Mesendoderm (in vitro differentiated cells): Measurements from ENCODE around the gene PYGO2.

ENCODE experiments used
- DNase-seq: peaks from one replicate; pipeline ENCODE4 v3.0.0; 2013
- H2AK5ac ChIP-seq: 2 replicates; pipeline ENCODE4 v1.6.1; 2013; ENCODE audit warnings: low read length, inconsistent platforms
- H2BK120ac ChIP-seq: 2 replicates; pipeline ENCODE4 v1.6.1; 2013; ENCODE audit warnings: low read depth, mild to moderate bottlenecking, low read length, moderate library complexity, mixed read lengths
- H2BK15ac ChIP-seq: replicated peaks from 2 replicates; pipeline ENCODE4 v1.6.1; 2013; ENCODE audit warnings: low read depth, mild to moderate bottlenecking, moderate library complexity
- H2BK5ac ChIP-seq: 2 replicates; pipeline ENCODE4 v1.6.1; 2013; ENCODE audit warnings: low read length, inconsistent platforms
- H3K18ac ChIP-seq: 2 replicates; pipeline ENCODE4 v1.6.1; 2013; ENCODE audit warnings: mild to moderate bottlenecking, low read length, mixed read lengths
- H3K23ac ChIP-seq: one replicate; pipeline ENCODE4 v1.6.1; 2013; ENCODE audit warnings: low read length
- H3K27ac ChIP-seq: 2 replicates; pipeline ENCODE4 v1.5.1; 2013; ENCODE audit warnings: low read depth, mild to moderate bottlenecking, inconsistent platforms, low read length, moderate library complexity
- H3K27me3 ChIP-seq: 2 replicates; pipeline ENCODE4 v1.6.1; 2013; ENCODE audit warnings: low read length, control low read depth, mild to moderate bottlenecking, inconsistent platforms; ENCODE audit not compliant: insufficient read depth, poor library complexity
- H3K36me3 ChIP-seq: 2 replicates; pipeline ENCODE4 v1.6.1; 2013; ENCODE audit warnings: low read length, inconsistent platforms; ENCODE audit not compliant: control insufficient read depth, insufficient read depth
- H3K4ac ChIP-seq: one replicate; pipeline ENCODE4 v1.6.1; 2013; ENCODE audit warnings: low read depth, mild to moderate bottlenecking, low read length, moderate library complexity
- H3K4me1 ChIP-seq: 2 replicates; pipeline ENCODE4 v1.6.1; 2013; ENCODE audit warnings: low read depth, low read length, inconsistent platforms; ENCODE audit not compliant: control insufficient read depth
- H3K4me2 ChIP-seq: 2 replicates; pipeline ENCODE4 v1.6.1; 2013; ENCODE audit warnings: low read length
- H3K4me3 ChIP-seq: 2 replicates; pipeline ENCODE4 v1.5.1; 2013; ENCODE audit warnings: mild to moderate bottlenecking, low read length
- H3K56ac ChIP-seq: one replicate; pipeline ENCODE4 v1.6.1; 2013; ENCODE audit warnings: low read length
- H3K79me1 ChIP-seq: 2 replicates; pipeline ENCODE4 v1.6.1; 2013; ENCODE audit warnings: low read length, inconsistent platforms
- H3K79me2 ChIP-seq: 2 replicates; pipeline ENCODE4 v1.6.1; 2013; ENCODE audit warnings: mild to moderate bottlenecking, low read length; ENCODE audit not compliant: control insufficient read depth, insufficient read depth
- H3K9ac ChIP-seq: 2 replicates; pipeline ENCODE4 v1.6.1; 2013; ENCODE audit warnings: low read length, inconsistent platforms
- H4K5ac ChIP-seq: one replicate; pipeline ENCODE4 v1.6.1; 2013; ENCODE audit warnings: low read length
- H4K8ac ChIP-seq: one replicate; pipeline ENCODE4 v1.6.1; 2013; ENCODE audit warnings: low read depth, mild to moderate bottlenecking, control low read depth, low read length, moderate library complexity
- WGBS: extraction: QIAGEN DNeasy Blood & Tissue Kit; methylation state at CpG from one replicate; pipeline ENCODE4 v1.1.7; 2013; ENCODE audit warnings: low lambda C conversion rate, missing lambda C conversion rate; ENCODE audit not compliant: insufficient coverage; ENCODE audit errors: extremely low coverage; 5-methylcytosine and 5-hydroxymethylcytosine counted together

PYGO2 gene

DNA sequence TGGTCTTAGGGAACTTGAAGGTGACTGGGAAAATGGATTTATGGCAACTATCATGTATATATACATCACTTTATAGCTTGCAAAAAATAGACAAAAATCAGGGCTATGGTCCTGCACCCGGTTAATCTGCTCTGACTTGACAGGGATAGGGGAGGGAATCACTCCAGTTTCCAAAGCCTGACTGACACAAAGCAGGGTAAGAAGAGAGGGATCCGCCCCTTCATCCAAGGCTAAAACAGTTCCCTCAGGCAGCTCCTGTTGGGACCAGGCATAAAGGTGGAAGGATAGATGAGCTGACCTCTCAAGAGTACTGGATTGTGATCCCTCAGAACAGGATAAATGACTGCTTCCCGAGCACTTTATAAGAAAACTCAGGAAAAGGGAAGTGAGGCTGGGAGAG lies 7.0 kb downstream of the PYGO2 start:
- no peak overlapping the region for H4K5ac ChIP-seq
- no peak overlapping the region for H2BK120ac ChIP-seq
- H3K9ac ChIP-seq: no peak overlapping the region
- H3K79me2 ChIP-seq: no peaks in the 10 kb centered on the region
- H3K56ac ChIP-seq: no peak overlapping the region
- H2BK15ac ChIP-seq: no peak overlapping the region
- H3K27ac ChIP-seq: no peak overlapping the region
- no peaks in the 10 kb centered on the region for H3K36me3 ChIP-seq
- peaks cover 7% of the 10 kb centered on the region for H3K4me1 ChIP-seq
- H3K23ac ChIP-seq: no peak overlapping the region
- H3K27me3 ChIP-seq: no peaks in the 10 kb centered on the region
- no peak overlapping the region for H4K8ac ChIP-seq
- no peak overlapping the region for H3K4ac ChIP-seq
- DNase-seq: no peak
- peaks cover 4% of the 10 kb centered on the region for H3K79me1 ChIP-seq
- no CpG with 5 or more reads among the region's 3 CpGs for WGBS
- no peak overlapping the region for H2BK5ac ChIP-seq
- no peak overlapping the region for H3K4me2 ChIP-seq
- H3K18ac ChIP-seq: no peak overlapping the region
- H3K4me3 ChIP-seq: no peak overlapping the region
- no peak overlapping the region for H2AK5ac ChIP-seq

- Histone ChIP-seq H3K9ac (no peak overlapping the region), H2AK5ac (no peak overlapping the region), H2BK15ac (no peak overlapping the region), H3K4me3 (no peak overlapping the region), H3K79me2 (no peaks in the 10 kb centered on the region), H3K4me1 (peaks cover 7% of the 10 kb centered on the region), H3K79me1 (peaks cover 4% of the 10 kb centered on the region), H3K23ac (no peak overlapping the region), H3K4ac (no peak overlapping the region), H3K27me3 (no peaks in the 10 kb centered on the region), H3K56ac (no peak overlapping the region), H3K18ac (no peak overlapping the region), H4K5ac (no peak overlapping the region), H2BK5ac (no peak overlapping the region), H3K4me2 (no peak overlapping the region), H3K36me3 (no peaks in the 10 kb centered on the region), H4K8ac (no peak overlapping the region), H3K27ac (no peak overlapping the region), H2BK120ac (no peak overlapping the region)
- DNase-seq: no peak
- no CpG with 5 or more reads among the region's 2 CpGs for WGBS
These were observed 8.0 kb downstream of the PYGO2 start for GRCh38 chr1:154953611-154954038.

- peaks cover 4% of the 10 kb centered on the region for H3K79me1 ChIP-seq
- H4K8ac ChIP-seq: no peak overlapping the region
- no peak overlapping the region for H3K4me3 ChIP-seq
- no peak overlapping the region for H3K56ac ChIP-seq
- no peak overlapping the region for H2BK5ac ChIP-seq
- H3K9ac ChIP-seq: no peak overlapping the region
- WGBS: no CpG with 5 or more reads among the region's 6 CpGs
- H2BK120ac ChIP-seq: no peak overlapping the region
- no peak overlapping the region for H3K27ac ChIP-seq
- H3K4ac ChIP-seq: no peak overlapping the region
- no peak overlapping the region for H3K18ac ChIP-seq
- H3K79me2 ChIP-seq: no peaks in the 10 kb centered on the region
- no peak overlapping the region for H2AK5ac ChIP-seq
- no peaks in the 10 kb centered on the region for H3K27me3 ChIP-seq
- H4K5ac ChIP-seq: no peak overlapping the region
- no peak overlapping the region for H2BK15ac ChIP-seq
- no peak overlapping the region for H3K23ac ChIP-seq
- peaks cover 7% of the 10 kb centered on the region for H3K4me1 ChIP-seq
- H3K4me2 ChIP-seq: no peak overlapping the region
- no peak for DNase-seq
- no peaks in the 10 kb centered on the region for H3K36me3 ChIP-seq
These were observed 8.9 kb downstream of the PYGO2 start for GRCh38 chr1:154952664-154953063.

DNA sequence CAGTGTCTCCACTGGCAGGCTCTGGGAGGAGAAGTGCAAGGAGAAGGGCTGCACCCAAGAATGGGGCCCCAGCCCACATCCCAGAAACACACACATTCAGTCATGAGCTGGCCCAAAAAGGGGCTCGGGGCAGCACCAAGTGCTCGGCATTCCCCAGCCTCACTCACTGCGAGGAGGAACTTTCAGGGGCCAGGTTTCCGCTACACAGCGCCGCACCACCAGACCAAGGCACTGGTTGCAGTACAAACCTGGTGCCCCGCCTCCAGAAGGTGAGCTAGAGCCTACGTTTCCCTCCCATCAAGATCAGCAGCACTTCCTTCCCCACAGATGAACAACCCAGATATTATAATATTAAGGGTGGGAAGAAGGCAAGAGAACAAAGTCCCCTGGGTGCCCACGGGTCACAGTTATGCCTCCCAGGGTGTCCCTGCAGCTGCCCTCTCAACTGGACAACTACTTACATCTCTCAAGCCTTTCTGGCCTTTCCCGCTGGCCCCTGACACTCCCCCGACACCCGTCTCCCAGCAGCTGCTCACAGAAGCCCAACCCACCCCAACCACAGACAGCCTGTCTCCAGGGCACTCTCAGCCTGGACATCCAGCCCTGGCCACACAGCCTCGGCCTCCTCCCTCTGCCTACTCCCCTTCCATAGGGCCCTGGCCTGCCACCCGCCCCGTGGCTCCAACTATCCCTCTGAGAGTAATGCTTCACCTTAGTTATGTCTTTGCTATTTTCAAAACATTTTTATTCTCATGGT lies 9.5 kb downstream of the PYGO2 start:
- Histone ChIP-seq H3K36me3 (no peaks in the 10 kb centered on the region), H3K27me3 (no peaks in the 10 kb centered on the region), H3K23ac (no peak overlapping the region), H3K4me1 (peaks cover 5% of the 10 kb centered on the region), H3K56ac (peak overlapping the region; percentile 25), H4K5ac (no peak overlapping the region), H3K79me2 (no peaks in the 10 kb centered on the region), H3K4me3 (no peak overlapping the region), H4K8ac (no peak overlapping the region), H3K9ac (no peak overlapping the region), H2BK15ac (no peak overlapping the region), H2AK5ac (no peak overlapping the region), H3K4ac (no peak overlapping the region), H3K18ac (no peak overlapping the region), H3K27ac (no peak overlapping the region), H3K4me2 (no peak overlapping the region), H2BK120ac (no peak overlapping the region), H2BK5ac (no peak overlapping the region), H3K79me1 (peaks cover 4% of the 10 kb centered on the region)
- DNase-seq: no peak
- no CpG with 5 or more reads among the region's 15 CpGs for WGBS

GRCh38 chr1:154948079-154948478 lies 13.5 kb downstream of the PYGO2 start:
- H2BK15ac ChIP-seq: no peak overlapping the region
- H3K79me2 ChIP-seq: no peaks in the 10 kb centered on the region
- H3K27ac ChIP-seq: no peak overlapping the region
- WGBS: no CpG with 5 or more reads among the region's 11 CpGs
- no peak overlapping the region for H3K4ac ChIP-seq
- H3K56ac ChIP-seq: no peak overlapping the region
- H3K18ac ChIP-seq: no peak overlapping the region
- H3K9ac ChIP-seq: no peak overlapping the region
- no peak overlapping the region for H2BK120ac ChIP-seq
- no peaks in the 10 kb centered on the region for H3K79me1 ChIP-seq
- H3K4me1 ChIP-seq: peaks cover 2% of the 10 kb centered on the region
- no peak overlapping the region for H2AK5ac ChIP-seq
- no peak overlapping the region for H4K8ac ChIP-seq
- H3K4me2 ChIP-seq: no peak overlapping the region
- no peak for DNase-seq
- H4K5ac ChIP-seq: no peak overlapping the region
- H3K36me3 ChIP-seq: no peaks in the 10 kb centered on the region
- H3K23ac ChIP-seq: no peak overlapping the region
- H3K4me3 ChIP-seq: no peak overlapping the region
- H3K27me3 ChIP-seq: no peaks in the 10 kb centered on the region
- no peak overlapping the region for H2BK5ac ChIP-seq
